Measurements from ENCODE around the gene MRPS26. TPM values are rescaled to one million over a fixed set of nuclear protein-coding genes. Genes with fewer than 3 reads are reported as not detected.

Gene MRPS26
- total RNA-seq, 1 donor from 2014 or later = 27.3 TPM

DNA sequence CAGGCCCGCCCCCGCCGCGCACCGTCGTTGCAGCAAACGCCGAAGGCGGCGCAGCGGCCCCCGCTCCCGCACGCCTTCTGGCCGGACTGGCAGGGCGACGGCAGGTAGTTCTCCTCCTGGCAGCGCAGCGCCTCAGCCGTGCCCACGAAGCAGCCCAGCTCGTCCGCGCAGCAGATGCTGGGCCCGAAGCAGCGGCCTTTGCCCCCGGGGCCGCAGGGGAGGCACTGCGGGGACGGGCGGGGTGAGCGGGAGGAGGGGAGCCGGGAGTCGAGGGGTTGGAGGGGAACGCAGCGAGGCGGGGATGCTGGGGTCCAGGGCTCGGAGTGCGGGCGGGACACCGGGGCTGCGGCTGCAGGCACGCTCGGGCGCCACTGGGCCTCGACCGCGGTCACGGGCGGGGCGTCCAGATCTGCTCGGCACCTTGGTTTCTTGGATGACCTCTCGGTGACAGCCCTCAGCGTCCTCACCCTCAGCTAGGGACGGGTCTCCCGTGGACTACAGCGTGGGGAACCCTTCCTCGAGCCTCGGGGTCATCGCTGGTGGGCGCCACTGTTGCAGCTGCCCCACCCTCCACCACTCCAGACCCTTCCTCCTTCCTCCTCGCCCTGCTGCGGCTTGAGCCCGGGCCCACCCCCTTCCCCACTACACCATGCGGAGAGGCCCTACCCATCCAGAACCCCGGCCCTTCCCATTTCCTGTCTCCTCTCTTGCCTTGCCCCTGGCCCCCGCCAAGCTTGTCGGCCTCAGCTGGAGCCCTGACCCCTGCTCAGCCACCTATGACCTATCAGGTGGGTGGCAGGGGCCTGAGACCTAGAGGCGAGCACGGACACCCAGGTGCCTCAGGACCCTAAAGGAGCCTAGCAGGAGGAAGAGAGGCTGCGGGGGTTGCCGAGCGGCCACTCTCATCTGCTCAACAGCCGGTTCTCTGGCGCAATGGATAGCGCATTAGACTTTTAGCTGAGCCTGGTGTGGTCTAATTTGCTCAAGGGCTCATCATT lies 37.4 kb downstream of the MRPS26 start:
- Mint-ChIP-seq H3K27ac (ENCODE audit: unreplicated experiment) (no peak overlapping the region), H3K4me3 (ENCODE audit: unreplicated experiment) (no peak overlapping the region), H3K27me3 (ENCODE audit: low read depth, unreplicated experiment) (peaks cover 44% of the 10 kb centered on the region), H3K9me3 (ENCODE audit: unreplicated experiment) (no peaks in the 10 kb centered on the region), H3K36me3 (ENCODE audit: low read depth, unreplicated experiment) (no peaks in the 10 kb centered on the region), H3K4me1 (ENCODE audit: low read depth, unreplicated experiment) (no peaks in the 10 kb centered on the region)
- no peak for DNase-seq (ENCODE audit: low read depth)
- H3K4me1 ChIP-seq (ENCODE audit: insufficient read depth, low read length) = no peaks in the 10 kb centered on the region
- H3K79me2 ChIP-seq (ENCODE audit: insufficient read depth, low read length) = no peaks in the 10 kb centered on the region
- no peak overlapping the region for H2AFZ ChIP-seq (ENCODE audit: low read depth, low read length)
- H3K9ac ChIP-seq (ENCODE audit: low read length) = no peak overlapping the region
- no peak overlapping the region for H3K4me3 ChIP-seq (ENCODE audit: insufficient read depth, low read depth, low read length)
- no peaks in the 10 kb centered on the region for H4K20me1 ChIP-seq (ENCODE audit: insufficient read depth, low read length)
- H3K4me2 ChIP-seq (ENCODE audit: low read length) = peak overlapping the region; percentile 48
- H3K27me3 ChIP-seq (ENCODE audit: insufficient read depth, low read length) = peaks cover 39% of the 10 kb centered on the region
- H3K36me3 ChIP-seq (ENCODE audit: insufficient read depth, low read length) = no peaks in the 10 kb centered on the region
- no peak overlapping the region for H3K27ac ChIP-seq (ENCODE audit: low read depth, low read length)
- FAIRE-seq = no peak
- no peaks in the 10 kb centered on the region for H3K9me3 ChIP-seq (ENCODE audit: insufficient read depth, low read depth, low read length)
- TF ChIP-seq, protein P1, sequence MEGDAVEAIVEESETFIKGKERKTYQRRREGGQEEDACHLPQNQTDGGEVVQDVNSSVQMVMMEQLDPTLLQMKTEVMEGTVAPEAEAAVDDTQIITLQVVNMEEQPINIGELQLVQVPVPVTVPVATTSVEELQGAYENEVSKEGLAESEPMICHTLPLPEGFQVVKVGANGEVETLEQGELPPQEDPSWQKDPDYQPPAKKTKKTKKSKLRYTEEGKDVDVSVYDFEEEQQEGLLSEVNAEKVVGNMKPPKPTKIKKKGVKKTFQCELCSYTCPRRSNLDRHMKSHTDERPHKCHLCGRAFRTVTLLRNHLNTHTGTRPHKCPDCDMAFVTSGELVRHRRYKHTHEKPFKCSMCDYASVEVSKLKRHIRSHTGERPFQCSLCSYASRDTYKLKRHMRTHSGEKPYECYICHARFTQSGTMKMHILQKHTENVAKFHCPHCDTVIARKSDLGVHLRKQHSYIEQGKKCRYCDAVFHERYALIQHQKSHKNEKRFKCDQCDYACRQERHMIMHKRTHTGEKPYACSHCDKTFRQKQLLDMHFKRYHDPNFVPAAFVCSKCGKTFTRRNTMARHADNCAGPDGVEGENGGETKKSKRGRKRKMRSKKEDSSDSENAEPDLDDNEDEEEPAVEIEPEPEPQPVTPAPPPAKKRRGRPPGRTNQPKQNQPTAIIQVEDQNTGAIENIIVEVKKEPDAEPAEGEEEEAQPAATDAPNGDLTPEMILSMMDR (IDR thresholded peaks at IDR 0.05; ENCODE audit: insufficient read depth, low read depth, low read length) = no peak
- TF ChIP-seq EZH2 (IDR thresholded peaks at IDR 0.05; ENCODE audit: insufficient read depth, low read length) = peak; percentile 89

DNA sequence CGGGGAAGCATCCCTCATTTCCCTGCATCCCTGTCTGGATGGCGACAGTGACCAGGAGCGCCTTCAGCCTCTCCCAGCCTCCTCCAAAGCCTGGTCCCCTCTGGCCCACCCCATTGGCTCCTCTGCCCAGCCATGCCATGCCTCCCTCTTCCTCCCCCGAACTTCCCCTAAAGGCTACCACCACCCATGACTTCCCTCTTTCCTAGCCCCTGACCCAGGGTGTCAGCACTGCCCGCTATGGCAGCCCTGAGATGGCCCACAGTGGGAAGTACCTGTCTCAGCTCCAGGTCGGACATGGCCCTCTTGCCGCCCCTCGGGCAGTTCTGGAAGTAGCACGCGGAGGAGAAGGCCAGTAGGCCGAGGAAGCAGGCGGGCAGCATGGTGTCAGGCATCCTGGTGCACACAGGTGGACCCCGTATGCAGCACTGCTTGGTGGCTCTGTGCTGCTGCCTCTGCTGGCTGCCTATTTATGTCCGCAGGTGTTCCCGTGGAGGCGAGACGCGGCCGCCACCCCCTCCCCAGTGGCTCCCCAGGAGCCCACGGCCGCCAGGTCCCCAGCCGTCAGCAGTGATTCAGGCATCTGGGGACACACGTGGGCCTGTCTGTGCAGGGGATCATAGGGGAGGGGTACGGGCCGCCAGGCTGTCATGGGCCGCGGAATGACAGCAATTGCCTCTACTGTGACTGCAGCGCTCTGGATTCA lies 38.6 kb downstream of the MRPS26 start, which contains the start of gene AVP:
Gene AVP (minus strand): TSS at position 442 of the 703 bp plus-strand sequence. CDS start 50 bp downstream, at position 392.
- Mint-ChIP-seq H3K27me3 (ENCODE audit: low read depth, unreplicated experiment) (peaks cover 44% of the 10 kb centered on the region), H3K9me3 (ENCODE audit: unreplicated experiment) (peaks cover under 1% of the 10 kb centered on the region), H3K27ac (ENCODE audit: unreplicated experiment) (no peak within 1 kb of the TSS), H3K4me1 (ENCODE audit: low read depth, unreplicated experiment) (no peaks in the 10 kb centered on the region), H3K4me3 (ENCODE audit: unreplicated experiment) (no peak within 1 kb of the TSS), H3K36me3 (ENCODE audit: low read depth, unreplicated experiment) (no peaks in the 10 kb centered on the region)
- H3K36me3 ChIP-seq (ENCODE audit: insufficient read depth, low read length) = no peaks in the 10 kb centered on the region
- H3K79me2 ChIP-seq (ENCODE audit: insufficient read depth, low read length) = no peaks in the 10 kb centered on the region
- peaks cover 35% of the 10 kb centered on the region for H3K27me3 ChIP-seq (ENCODE audit: insufficient read depth, low read length)
- no peaks in the 10 kb centered on the region for H4K20me1 ChIP-seq (ENCODE audit: insufficient read depth, low read length)
- DNase-seq (ENCODE audit: low read depth) (no peak), FAIRE-seq (no peak)
- no peak within 1 kb of the TSS for H2AFZ ChIP-seq (ENCODE audit: low read depth, low read length)
- no peaks in the 10 kb centered on the region for H3K4me1 ChIP-seq (ENCODE audit: insufficient read depth, low read length)
- H3K9ac ChIP-seq (ENCODE audit: low read length) = no peak within 1 kb of the TSS
- H3K9me3 ChIP-seq (ENCODE audit: insufficient read depth, low read depth, low read length) = no peaks in the 10 kb centered on the region
- no peak within 1 kb of the TSS for H3K4me2 ChIP-seq (ENCODE audit: low read length)
- TF ChIP-seq, protein P1 (IDR thresholded peaks at IDR 0.05; ENCODE audit: insufficient read depth, low read depth, low read length) = no peak
- no peak for TF ChIP-seq EZH2 (IDR thresholded peaks at IDR 0.05; ENCODE audit: insufficient read depth, low read length)
- H3K4me3 ChIP-seq (ENCODE audit: insufficient read depth, low read depth, low read length) = no peak within 1 kb of the TSS
- H3K27ac ChIP-seq (ENCODE audit: low read depth, low read length) = no peak within 1 kb of the TSS
